DMS79 (cell line): ENCODE results near the gene FAM13B.
"Not testable (repeated sequence)": the region's sequence is repeated elsewhere in the genome, so short reads cannot be mapped to it uniquely, and the experiment has no call there.

Experiments
- DNase-seq: peaks from one replicate; lab custom pipeline; 2025; lab: John Stamatoyannopoulos, UW

Gene FAM13B

GRCh38 chr5:138033907-138034306 is 1.0 kb upstream of the FAM13B start:
- DNase-seq, result no peak

- DNase-seq, result no peak
Observed at GRCh38 chr5:138033386-138033808, 518 bp upstream of the FAM13B start.

GRCh38 chr5:138032028-138032571 is 779 bp downstream of the FAM13B start:
- DNase-seq, result no peak

GRCh38 chr5:138029944-138030343 is 2.9 kb downstream of the FAM13B start:
- no peak for DNase-seq

- no peak for DNase-seq
Observed at GRCh38 chr5:138029501-138029900, 3.4 kb downstream of the FAM13B start.

GRCh38 chr5:138028971-138029365 is 3.9 kb downstream of the FAM13B start:
- no peak for DNase-seq

- DNase-seq, result not testable (repeated sequence)
Observed at GRCh38 chr5:138028262-138028970, 4.5 kb downstream of the FAM13B start.

GRCh38 chr5:138026793-138027192 is 6.1 kb downstream of the FAM13B start:
- DNase-seq, result not testable (repeated sequence)

- no peak for DNase-seq
Observed at GRCh38 chr5:138025285-138025684, 7.6 kb downstream of the FAM13B start.

- DNase-seq, result no peak
Observed at GRCh38 chr5:138024117-138024516, 8.8 kb downstream of the FAM13B start.

GRCh38 chr5:138022912-138023311 is 10.0 kb downstream of the FAM13B start:
- DNase-seq, result no peak

- no peak for DNase-seq
Observed at GRCh38 chr5:138021771-138022170, 11.1 kb downstream of the FAM13B start.

- DNase-seq, result no peak
Observed at GRCh38 chr5:138018849-138019248, 14.0 kb downstream of the FAM13B start.

GRCh38 chr5:138015916-138016315 is 17.0 kb downstream of the FAM13B start:
- DNase-seq, result no peak

- DNase-seq, result no peak
Observed at GRCh38 chr5:138011991-138012390, 20.9 kb downstream of the FAM13B start.

- DNase-seq, result no peak
Observed at GRCh38 chr5:138000102-138000723, 32.7 kb downstream of the FAM13B start.

- no peak for DNase-seq
Observed at GRCh38 chr5:137997726-137998213, 35.1 kb downstream of the FAM13B start.

- DNase-seq, result no peak
Observed at GRCh38 chr5:137995749-137996128, 37.1 kb downstream of the FAM13B start.

- no peak for DNase-seq
Observed at GRCh38 chr5:137995077-137995748, 37.7 kb downstream of the FAM13B start.

- DNase-seq, result no peak
Observed at GRCh38 chr5:137994556-137994955, 38.3 kb downstream of the FAM13B start.

GRCh38 chr5:137989419-137989818 is 43.5 kb downstream of the FAM13B start:
- no peak for DNase-seq

GRCh38 chr5:137975208-137975607 is 57.7 kb downstream of the FAM13B start:
- no peak for DNase-seq

- DNase-seq, result not testable (repeated sequence)
Observed at GRCh38 chr5:137970384-137970783, 62.5 kb downstream of the FAM13B start.
